GM19438 (cell line): ENCODE measurements around the gene SF1.

ENCODE experiments used
- ATAC-seq: cut with Tn5 transposase; IDR thresholded peaks from one replicate; pipeline ENCODE4 v1.9.1; 2021; ENCODE audit warnings: low read depth; ENCODE audit not compliant: unreplicated experiment

The SF1 gene

DNA sequence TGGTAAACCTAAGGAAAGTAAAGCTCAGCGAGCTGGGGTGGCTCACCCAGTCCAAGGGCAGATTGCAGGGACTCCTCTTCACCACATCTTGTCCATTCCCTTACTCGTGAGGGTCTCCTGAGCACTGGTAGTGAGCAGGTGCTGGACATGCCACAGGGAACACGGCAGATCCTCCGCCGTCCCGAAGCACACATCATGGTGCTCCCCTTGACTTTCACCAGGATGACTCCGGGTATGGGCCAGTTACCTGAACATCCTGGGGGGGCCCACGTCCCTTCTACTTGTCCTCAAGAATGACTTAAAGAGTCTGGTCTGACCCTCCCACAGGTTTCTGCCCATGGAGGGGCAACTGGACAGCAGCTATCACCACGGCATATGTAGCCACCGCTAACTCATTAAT lies 8.0 kb upstream of the SF1 start:
- no peak for ATAC-seq

DNA sequence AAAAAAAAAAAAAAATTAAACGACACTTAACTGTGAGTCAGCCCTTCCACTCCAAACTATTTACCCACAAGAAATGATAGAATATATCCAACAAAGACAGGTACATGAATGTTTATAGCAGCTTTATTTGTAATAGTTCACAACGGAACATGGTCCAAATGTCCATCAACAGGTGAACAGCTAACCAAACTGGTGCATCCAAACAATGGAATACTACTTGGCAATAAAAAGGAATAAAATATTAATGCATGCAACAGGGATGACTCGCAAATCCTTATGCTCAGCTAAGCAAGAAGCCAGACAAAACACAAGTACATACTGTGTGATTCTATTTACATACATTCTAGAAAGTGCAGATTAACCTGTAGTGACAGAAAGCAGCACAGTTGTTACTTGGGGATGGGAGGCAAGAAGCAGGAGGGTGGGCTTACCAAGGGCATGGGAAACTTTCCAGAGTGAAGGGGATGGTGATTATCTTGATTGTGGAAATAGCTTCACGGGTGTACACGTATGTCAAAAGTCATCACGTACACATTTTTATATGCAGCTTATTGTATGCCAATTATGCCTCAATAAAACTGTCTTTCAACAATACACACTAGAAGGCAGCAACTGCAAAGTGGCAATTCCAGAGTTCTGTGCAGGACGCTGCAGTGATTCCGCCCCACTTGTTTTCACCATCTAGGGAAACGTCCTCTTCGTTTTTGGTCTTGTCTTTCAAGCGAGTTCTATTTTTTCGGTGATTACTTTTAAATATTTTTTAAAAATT lies 6.7 kb upstream of the SF1 start:
- ATAC-seq, result no peak

DNA sequence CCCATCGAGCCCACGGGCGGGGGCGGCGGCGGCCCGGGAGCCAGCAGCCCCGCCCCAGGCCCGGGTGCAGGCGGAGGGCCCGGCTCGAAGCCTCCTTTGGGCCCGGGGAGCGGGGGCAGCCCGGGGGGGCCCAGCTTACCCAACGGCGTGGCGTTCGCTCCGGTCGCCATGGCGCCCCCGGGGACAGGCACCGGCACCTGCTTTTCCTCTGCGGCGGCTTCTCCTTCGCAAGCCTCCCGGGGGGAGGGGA lies 194 bp downstream of the SF1 start:
- peak; percentile 10 for ATAC-seq

DNA sequence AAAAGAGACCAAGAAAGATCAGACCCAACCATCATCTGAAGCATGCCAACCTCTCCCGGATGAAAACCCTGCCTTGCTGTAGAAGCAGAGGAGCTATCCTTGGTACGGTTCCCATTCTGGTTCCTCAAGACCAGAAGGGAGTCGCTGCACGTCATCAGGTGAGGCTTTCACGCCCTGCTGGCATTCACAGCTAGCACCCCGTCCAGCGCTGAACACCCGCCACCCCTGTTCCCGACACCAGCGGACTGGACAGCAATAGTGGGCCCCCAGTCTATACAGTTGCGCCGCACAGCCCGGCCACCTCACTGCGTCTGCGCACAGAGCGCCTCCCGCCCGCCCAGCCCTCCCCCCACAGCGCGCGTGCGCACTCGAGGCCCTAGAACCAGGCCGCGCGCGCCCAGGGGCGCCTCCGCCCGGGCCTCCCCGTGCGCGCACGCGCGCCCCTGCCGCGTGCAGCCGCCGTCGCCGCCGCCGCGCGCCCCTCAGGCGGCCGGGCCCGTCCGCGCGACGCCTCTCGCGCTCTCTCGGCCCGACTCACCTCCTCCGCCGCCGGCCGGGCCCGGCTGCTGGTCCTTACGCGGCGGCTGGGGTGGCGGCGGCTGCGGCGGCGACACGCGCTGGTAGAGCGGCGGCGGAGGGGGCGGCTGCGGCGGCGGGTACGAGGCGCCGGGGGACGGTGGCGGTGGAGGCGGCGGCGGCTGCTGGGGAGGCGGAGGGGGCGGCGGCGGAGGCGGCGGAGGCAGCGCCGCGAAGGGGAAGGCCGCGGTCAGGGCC lies 706 bp downstream of the SF1 start:
- no peak for ATAC-seq

DNA sequence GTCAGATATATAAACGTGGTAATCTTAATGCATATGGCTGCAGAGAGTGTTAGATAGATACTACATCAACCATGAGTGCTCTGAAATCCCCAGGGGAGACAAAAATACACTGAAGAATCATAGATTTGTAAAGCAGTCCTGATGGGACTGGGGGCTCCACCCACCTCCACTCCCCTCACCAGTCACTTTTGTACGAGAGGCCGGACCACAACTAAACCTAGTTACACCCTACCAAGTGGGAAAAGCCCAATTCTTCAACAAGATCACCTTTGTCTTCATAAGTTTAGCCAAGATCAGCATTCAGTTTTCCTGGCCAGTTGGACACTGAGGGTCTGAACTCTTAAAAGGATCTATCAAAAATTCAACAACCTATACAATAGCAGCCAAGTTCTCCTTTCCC lies 1.5 kb downstream of the SF1 start:
- ATAC-seq, result no peak

DNA sequence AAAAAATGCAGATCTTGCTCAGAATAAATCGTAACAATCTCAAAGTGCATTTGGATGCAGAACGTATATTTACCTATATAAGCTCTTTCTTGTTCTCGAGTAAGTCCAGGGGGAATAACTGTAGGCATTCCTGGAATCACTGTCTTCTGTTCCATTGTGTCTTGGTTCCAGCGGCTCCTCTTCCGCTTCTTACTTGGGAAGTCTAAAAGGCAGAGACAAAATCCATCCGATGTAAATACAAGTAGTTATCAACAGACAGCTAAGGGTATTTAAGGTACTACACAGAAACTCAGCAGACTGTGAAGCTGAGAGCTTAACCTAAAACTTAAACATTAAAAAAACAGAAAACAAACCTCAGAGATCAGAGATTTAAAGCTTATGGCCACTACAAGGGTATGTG lies 1.9 kb downstream of the SF1 start:
- no peak for ATAC-seq

DNA sequence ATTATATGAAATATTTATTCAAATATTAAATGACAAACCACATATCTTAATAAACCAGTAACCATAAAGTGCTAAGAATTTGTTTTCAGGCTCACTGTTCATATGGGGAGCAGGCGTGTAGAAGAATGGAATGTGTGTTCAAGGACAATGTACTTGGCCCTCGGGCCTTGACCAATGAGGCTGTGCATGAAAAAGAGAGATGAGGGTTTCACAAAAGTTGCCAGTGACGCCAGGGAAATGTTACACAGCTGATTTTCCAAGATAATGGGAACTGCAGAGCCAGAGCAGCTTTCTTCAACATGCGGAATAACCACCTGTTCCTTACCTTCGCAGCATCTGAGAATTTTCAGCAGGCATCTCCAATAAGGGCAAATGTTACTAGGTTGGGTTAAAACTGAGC lies 4.2 kb downstream of the SF1 start:
- no peak for ATAC-seq

DNA sequence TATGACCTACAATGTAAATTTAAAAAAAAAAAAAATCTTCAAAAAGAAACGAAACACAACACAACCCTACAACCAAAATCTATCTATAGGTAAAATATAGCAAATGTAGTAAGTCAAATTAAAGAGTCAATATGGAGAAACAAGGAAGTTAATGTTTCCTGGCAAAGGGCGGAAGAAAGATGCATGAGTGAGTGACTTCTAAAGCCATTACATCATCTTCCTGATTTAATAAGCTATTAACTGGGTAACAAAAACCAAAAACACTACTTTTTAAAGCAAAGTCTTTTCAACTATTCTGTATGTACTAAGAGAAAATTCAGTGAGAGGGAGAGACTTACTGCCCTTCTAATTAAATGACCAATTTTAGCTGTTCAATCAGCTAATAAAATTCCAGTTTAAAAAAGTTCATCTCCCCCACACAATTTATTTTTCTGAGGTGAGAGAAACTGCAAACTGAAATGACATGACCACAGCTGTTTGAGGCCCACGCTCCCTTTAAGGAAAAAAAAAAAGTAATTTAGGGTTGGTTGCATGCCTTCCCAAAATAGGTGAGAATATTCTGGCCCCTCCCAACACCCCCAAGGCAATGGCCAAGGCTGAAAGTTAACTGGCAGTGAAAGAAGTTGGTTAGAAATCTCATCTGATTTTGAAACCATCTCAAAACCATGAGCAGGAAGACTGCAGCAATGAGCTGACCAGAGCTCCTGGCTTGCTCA lies 5.9 kb downstream of the SF1 start:
- no peak for ATAC-seq

DNA sequence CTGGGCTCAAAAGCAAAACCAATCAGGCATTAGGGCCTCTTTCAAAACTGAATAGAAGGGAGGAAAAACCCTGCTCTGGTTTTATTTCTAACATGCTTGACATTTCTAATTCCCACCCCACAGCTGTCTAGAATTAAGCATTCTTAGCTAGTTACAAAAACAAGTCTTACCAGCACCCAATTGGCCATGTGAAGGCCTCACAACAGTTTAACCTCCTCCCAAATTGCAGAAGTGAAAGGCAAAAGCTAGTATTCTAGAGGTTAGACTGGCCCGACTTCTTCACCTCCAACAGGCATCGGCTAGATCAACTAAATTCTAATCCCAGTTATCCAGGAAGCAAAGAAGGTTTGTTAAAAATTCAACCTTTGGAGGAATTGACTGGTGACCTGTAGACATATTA lies 6.5 kb downstream of the SF1 start:
- ATAC-seq, result no peak

DNA sequence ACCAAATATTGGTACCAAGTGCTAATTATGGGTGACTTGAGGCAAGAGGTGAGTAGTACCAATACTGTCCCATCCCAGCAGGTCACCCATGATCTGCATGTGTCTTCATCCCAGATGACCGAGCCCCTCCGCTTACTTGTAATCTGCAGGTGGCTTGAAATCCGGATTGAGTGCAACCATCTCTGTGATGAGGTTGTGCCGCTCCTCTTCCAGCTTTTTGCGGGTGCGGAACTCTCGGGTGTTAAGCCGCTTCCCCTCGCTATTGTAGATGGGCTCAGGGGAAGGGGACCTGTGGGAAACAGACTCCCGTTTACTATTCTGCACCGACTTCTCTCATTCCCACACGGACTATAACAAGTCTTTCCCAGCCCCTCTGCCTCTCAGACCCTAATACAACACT lies 8.2 kb downstream of the SF1 start:
- ATAC-seq, result no peak

DNA sequence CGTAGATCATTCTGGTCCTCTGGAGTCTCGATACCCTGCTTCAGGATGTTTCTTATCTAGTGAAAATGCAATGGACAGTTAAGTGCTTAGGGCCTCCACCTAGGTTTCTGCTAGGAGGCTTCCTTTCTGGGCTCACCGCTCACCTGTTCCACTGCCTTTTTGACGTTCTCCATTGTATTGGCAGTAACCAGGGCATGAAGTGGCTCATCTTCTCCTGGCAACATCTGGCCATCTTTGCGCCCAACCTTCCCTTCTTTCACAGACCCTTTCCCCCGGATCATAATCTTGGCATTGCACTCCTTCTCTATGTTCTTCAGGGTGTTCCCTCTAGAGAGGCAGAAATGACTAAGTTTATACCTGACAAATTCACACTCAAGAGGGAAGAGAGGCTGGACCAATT lies 9.1 kb downstream of the SF1 start:
- no peak for ATAC-seq

DNA sequence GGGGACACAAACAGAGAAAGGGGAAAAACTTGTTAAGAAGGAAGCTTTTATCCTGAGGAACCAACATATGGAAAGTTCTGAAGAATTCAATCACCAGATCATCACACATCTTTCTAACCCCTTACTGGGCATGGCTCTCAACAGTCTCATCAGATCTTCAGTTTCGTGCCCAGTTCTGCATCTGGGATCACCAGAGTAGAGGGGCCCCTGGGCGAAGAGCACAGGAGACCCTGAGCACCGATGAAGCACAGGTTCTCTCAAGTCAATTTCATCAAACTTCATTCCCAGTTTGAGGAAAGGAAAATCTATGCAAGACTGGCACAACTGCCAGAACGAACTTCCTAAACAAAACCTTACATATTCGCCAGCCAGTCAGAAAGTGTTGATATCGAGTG lies 10.0 kb downstream of the SF1 start:
- no peak for ATAC-seq

DNA sequence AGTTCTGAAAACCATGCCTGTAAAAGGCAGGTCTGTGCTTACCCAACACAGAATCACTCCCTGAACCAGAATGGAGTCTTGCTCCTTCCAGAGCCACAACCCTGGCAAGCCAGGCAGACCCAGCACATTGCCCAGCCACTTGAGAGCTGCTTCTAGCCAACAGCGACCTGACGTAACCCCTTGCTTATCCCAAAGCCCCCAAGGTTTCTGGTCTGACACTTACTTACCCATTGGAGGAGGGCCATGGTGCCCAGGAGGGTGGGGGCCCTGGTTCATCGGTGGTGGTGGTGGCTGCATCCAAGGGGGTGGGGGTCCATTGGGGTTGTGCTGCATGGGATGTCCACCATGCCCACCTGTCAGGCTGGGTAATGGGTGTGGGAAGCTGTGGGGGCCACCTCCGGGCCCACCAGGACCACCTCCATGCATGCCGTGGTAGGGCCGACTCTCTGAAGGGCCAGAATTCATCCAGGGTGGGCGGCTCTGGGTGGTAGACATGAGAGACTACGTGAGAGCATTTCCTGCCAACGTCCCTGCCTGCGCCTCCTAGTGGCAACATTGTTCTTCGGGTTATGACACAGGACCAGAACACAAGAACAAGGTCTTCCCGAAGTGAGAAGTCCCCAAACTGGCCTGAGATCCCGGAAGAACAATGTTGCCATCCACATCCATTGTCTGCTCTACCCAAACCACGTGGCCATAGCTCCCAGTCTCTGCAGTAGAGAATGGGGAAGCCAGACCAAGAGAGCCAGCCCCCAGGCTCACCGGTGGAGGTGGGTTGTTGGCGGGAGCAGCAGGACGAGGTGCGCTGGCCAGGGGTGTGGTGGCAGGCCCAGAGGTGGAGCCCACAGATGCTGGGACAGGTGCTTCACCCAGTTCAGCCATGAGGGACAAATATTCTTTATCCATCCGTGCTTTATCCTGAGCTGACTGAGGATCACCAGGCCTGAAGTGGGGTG lies 10.7 kb downstream of the SF1 start:
- no peak for ATAC-seq

DNA sequence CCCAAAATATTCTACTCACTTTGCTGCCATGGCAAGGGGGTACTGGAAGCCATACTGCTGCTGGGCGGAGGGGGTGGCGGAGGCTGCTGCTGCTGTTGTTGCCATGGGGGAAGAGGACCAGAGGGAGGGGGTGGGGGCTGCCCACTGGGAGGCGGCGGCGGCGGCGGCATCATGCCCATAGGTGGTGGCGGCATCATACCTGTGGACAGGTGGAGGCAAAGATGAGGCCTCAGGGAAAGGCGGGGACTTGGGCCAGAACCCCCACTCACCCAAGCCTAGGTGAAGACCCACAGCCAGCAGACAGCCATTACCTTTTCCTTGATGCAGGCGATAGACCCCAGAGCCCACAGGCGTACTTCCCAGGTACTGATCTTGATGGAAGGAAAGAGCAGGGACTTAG lies 11.5 kb downstream of the SF1 start:
- ATAC-seq, result no peak

DNA sequence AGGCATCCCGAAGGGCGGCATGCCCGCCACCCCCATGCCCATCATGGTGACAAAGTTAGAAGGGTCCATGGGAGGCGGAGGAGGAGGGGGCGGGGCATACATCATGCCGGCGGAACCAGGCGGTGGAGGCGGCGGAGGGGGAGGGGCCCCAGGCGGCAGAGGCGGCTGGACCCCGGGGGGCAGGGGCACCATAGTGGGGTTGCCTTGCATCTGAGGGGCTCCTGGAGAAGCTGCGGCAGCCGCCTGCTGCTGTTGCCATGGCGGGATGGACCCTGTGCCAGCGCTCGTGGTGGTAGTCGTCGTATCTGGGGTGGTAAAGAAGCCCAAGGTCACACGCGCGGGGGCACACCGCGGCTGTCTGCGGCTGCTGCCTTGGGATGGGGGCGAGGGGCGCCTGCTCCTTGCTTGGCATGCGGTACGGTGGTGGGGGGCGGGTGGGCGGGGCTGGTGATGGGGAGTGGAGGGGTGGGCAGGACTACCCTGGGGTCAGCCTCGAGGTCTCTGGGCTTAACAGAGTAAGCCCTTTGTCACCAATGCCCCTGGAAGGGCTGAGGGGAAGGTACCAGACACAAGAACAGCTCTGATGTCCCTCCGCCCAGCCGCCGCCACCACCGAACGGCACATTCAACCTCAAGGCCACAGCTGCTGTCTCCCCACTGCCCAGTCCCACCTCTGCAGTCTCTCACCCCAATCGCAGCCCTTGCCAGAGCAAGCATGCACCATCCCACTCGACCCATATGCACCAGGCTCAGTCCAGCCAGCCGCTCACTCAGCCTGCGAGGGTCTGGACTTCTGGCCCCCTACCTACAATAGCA lies 12.3 kb downstream of the SF1 start:
- ATAC-seq, result no peak

DNA sequence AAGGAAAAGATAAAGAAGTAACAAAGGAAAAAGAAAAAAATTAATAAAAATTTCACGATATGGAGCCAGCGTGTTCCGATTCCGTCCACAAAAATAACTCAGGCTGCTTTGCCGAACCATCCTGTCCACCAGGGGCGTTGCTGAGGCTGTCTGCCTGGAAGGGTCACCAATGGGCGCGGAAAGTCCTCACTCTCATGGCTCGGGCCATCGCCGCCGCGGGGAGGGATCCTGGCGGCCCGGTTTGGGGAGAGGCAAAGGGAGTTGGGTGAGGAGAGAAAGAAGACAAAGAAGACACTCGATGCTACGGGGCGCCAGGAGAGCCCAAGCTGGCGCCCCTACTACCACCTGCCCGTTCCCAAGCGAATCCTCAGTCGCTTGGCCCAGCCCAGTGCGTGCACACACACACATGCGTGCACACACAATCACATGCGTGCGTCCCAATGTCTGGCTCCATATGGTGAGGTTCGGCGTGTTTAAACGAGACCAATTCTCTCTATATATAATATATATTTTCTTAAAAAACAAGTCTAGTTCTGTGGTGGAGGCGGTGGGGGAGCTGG lies 13.0 kb downstream of the SF1 start:
- ATAC-seq, result no peak

DNA sequence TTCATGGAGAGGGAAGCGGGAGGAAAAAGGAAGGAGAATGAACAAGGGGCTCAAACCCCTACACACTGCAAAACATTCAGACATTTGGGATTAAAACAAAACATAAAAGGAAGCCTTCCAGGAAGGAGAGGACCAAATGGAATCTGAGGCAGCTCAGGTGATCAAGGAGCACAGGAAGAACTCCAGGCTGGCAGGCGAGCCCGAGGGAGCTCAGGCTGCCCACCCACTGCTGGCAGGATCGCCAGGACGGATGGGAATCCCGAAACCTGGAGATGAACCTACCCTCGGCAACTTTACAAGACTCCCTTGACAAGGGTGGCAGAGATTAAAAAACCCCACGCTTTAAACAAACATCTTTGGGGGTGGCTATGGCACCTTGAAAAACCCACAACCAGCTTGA lies 13.6 kb downstream of the SF1 start:
- no peak for ATAC-seq

DNA sequence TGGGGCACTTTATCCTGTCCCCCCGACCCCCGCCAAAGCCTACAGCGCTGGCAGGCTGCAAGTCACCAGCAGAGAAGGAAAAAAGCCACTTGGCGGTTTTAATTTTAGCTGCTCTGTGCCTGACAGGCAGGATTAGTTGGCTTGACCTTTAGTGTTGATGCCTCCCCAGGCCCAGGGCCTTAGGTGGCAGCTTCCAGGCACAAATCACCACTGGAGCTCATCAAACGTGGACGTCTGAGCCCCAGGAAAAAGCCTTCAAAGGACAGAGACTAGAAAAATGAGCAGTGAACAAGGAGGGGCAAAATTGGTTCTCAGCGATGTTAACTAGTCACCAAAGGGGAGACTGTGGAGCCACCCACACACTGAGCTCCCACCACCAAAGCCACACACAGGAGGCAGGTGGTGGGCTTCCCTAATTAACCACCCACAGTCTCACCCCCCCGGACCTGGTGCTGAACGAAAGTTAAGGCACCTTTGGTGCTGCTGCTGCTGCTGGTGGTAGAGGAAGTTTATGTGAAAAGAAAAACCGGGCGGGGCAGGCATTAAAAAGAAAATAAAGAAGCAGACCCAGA lies 14.2 kb downstream of the SF1 start:
- ATAC-seq, result no peak

DNA sequence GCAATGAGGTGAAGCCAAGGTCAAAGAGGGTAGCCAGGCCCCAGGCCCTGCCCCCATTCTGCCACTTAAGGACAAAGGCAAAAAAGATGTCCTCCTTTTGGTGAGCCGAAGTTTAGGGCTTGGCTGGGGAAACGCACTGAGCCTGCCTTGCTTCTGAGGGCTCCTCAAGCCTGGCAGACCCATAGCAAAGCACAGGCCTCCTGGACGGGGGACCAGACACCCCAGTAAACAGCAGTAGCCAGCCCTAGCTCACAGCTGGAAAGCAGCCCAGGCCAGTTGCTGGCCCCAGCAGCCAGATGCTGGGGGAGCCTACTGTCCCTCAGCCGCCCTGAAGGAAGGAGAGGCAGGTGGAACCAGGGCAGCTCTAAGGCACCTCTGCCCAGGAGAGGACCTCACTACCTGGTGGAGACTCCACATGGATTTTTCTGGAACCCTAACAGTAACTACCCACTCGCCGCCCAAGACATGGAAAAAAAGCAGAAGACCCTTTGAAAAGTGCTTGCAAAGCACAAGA lies 14.8 kb downstream of the SF1 start:
- ATAC-seq, result no peak
